ENCODE measurements around the gene IQSEC1. TPM values are rescaled to one million over a fixed set of nuclear protein-coding genes. Genes with fewer than 3 reads are reported as not detected.

IQSEC1 gene
- polyA plus RNA-seq, 2 of the 4 experiments (the other 2 are of a cell fraction) = 3.7 to 10.7 TPM

DNA sequence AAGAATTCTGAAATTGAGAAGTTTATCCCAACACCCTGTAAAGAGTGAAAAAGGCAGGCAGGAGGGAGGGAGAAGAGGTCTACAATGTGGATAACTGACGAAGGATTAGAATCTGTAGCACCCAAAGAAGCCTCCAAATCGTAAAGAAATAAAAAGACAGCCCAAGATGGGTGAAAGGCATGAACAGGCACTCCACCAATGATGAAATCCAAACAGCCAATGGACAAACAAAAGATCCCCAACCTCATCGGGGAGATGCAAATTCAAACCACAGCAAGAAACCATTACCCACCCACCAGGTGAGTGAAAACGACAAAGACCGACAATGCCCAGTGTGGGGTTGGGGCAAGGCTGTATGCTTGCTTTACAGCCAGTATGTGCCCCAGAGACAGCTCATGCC lies 85.6 kb downstream of the IQSEC1 start (continued):
- TF ChIP-seq MAX (IDR thresholded peaks at IDR 0.05) (no peak), SMC3 (IDR thresholded peaks at IDR 0.05) (no peak)

DNA sequence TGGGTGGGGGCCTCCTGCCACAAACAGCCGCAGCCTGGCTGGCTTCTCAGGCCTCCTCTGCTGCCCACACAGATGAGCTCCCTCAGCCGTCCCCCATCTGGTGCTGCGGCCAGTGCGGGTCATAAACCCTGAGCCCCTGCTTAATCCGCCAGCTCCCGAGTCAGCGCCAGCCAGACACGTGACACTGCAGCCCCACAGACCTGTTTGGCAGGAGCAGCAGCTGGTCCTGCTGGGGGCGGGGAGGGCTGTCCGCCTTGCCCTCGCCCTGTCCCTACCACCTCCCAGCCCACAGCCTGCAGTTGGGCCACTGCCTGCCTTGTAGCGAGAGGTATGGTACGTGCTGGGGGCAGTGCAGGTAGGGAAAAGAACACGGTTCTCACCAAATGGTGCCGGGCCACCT lies 86.2 kb downstream of the IQSEC1 start:
- TF ChIP-seq HMGXB4 (CRISPR knock-in tag; IDR thresholded peaks at IDR 0.05; ENCODE audit: borderline replicate concordance) (no peak), HOXB5 (CRISPR knock-in tag; IDR thresholded peaks at IDR 0.05) (no peak), ESRRA (IDR thresholded peaks at IDR 0.05; ENCODE audit: borderline replicate concordance, low read length) (no peak), HDAC2 (IDR thresholded peaks at IDR 0.05) (no peak), REST (IDR thresholded peaks at IDR 0.05) (no peak), ZFP36 (IDR thresholded peaks at IDR 0.05; ENCODE audit: borderline replicate concordance, partially characterized antibody) (no peak), POLR2A (IDR thresholded peaks at IDR 0.05; ENCODE audit: low read length) (no peak), EHF (CRISPR knock-in tag; IDR thresholded peaks at IDR 0.05) (no peak), TFCP2L1 (CRISPR knock-in tag; IDR thresholded peaks at IDR 0.05) (no peak), POLR2AphosphoS2 (conservative IDR thresholded peaks at IDR 0.05; ENCODE audit: low read length) (no peak), HEYL (CRISPR knock-in tag; IDR thresholded peaks at IDR 0.05) (no peak), TP53 (CRISPR knock-in tag; IDR thresholded peaks at IDR 0.05) (no peak)
- TF ChIP-seq, protein P1, sequence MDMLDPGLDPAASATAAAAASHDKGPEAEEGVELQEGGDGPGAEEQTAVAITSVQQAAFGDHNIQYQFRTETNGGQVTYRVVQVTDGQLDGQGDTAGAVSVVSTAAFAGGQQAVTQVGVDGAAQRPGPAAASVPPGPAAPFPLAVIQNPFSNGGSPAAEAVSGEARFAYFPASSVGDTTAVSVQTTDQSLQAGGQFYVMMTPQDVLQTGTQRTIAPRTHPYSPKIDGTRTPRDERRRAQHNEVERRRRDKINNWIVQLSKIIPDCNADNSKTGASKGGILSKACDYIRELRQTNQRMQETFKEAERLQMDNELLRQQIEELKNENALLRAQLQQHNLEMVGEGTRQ (IDR thresholded peaks at IDR 0.05) = no peak
- TF ChIP-seq, protein P2, sequence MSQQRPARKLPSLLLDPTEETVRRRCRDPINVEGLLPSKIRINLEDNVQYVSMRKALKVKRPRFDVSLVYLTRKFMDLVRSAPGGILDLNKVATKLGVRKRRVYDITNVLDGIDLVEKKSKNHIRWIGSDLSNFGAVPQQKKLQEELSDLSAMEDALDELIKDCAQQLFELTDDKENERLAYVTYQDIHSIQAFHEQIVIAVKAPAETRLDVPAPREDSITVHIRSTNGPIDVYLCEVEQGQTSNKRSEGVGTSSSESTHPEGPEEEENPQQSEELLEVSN (IDR thresholded peaks at IDR 0.05; ENCODE audit: borderline replicate concordance, low read depth) = no peak
- no peak overlapping the region for H3K27ac ChIP-seq
- no peaks in the 10 kb centered on the region for H3K9me3 ChIP-seq
- no peak overlapping the region for H3K4me3 ChIP-seq
- ATAC-seq (no peak), FAIRE-seq (no peak), DNase-seq (ENCODE audit: low read depth in 1 of 2, low spot score in 1 of 2) (no peak)
- CTCF ChIA-PET = interaction anchor here (0.9 to 1.0 kb wide), 3 partner anchors 14 to 120 kb away, joined by 3 read pairs; no protein-coding TSS in a partner anchor
- no peak overlapping the region for H3K4me2 ChIP-seq
- peaks cover 18% of the 10 kb centered on the region for H3K4me1 ChIP-seq
- POLR2A ChIA-PET = no interaction called here
- WGBS (ENCODE audit: missing lambda C conversion rate) = 90% methylated on average over 13 of the region's 15 CpGs

GRCh38 chr3:12986521-12986920 lies 86.7 kb downstream of the IQSEC1 start:
- Histone ChIP-seq H3K9me3 (no peaks in the 10 kb centered on the region), H3K4me3 (no peak overlapping the region), H3K4me2 (no peak overlapping the region), H3K27ac (no peak overlapping the region), H3K4me1 (peaks cover 14% of the 10 kb centered on the region)
- ChIA-PET POLR2A (no interaction called here), CTCF (interaction anchor here (0.9 to 1.3 kb wide), 4 partner anchors 9 to 119 kb away, joined by 3 to 5 read pairs (median 3); no protein-coding TSS in a partner anchor)
- WGBS (ENCODE audit: missing lambda C conversion rate) = 82% methylated on average over 10 of the region's 11 CpGs
- TF ChIP-seq ESRRA (IDR thresholded peaks at IDR 0.05; ENCODE audit: borderline replicate concordance, low read length) = no peak
- TF ChIP-seq BHLHE40 (IDR thresholded peaks at IDR 0.05; ENCODE audit: low read depth, low read length) = no peak
- no peak for TF ChIP-seq POLR2A (IDR thresholded peaks at IDR 0.05; ENCODE audit: low read length)
- TF ChIP-seq RARB (CRISPR knock-in tag; IDR thresholded peaks at IDR 0.05) = no peak
- ATAC-seq (no peak), FAIRE-seq (no peak), DNase-seq (ENCODE audit: low read depth in 1 of 2, low spot score in 1 of 2) (no peak)

All from A549 (cell line).